HepG2 (cell line): ENCODE measurements around the gene SYCE3. TPM values are rescaled to one million over a fixed set of nuclear protein-coding genes. Genes with fewer than 3 reads are reported as not detected.

Experiments used
- ARHGAP35 ChIP-seq: sonication (generic); formaldehyde crosslinking; IDR thresholded peaks from 2 replicates; pipeline ENCODE4 v1.9.0; 2022; ENCODE audit warnings: mild to moderate bottlenecking, inconsistent platforms, moderate library complexity, missing genetic modification reagents, borderline replicate concordance
- ETV6 ChIP-seq: sonication (generic); formaldehyde crosslinking; conservative IDR thresholded peaks from 2 replicates; pipeline ENCODE4 v1.4.0; 2020; ENCODE audit warnings: missing genetic modification reagents
- NAIF1 ChIP-seq: sonication (generic); formaldehyde crosslinking; IDR thresholded peaks from 2 replicates; pipeline ENCODE4 v1.5.0; 2020; ENCODE audit warnings: mild to moderate bottlenecking, missing genetic modification reagents, borderline replicate concordance
- SIN3A ChIP-seq: IDR thresholded peaks from 2 replicates; pipeline ENCODE4 v1.6.1; 2011; ENCODE audit warnings: low read depth, mild to moderate bottlenecking, control low read depth, low read length, borderline replicate concordance
- SMARCC2 ChIP-seq: fragments of 450-650 bp; IDR thresholded peaks from 2 replicates; pipeline ENCODE4 v1.6.1; 2017; ENCODE audit warnings: antibody characterized with exemption, mild to moderate bottlenecking
- TAF1 ChIP-seq: sonication (generic); formaldehyde crosslinking; IDR thresholded peaks from 2 replicates; pipeline ENCODE4 v1.4.0; 2020; ENCODE audit warnings: missing genetic modification reagents
- ZBTB7B ChIP-seq: sonication (generic); formaldehyde crosslinking; IDR thresholded peaks from 2 replicates; pipeline ENCODE4 v1.4.0; 2020; ENCODE audit warnings: missing genetic modification reagents
- ZNF34 ChIP-seq: sonication (generic); formaldehyde crosslinking; IDR thresholded peaks from 2 replicates; pipeline ENCODE4 v1.4.0; 2020; ENCODE audit warnings: mild to moderate bottlenecking, missing genetic modification reagents, borderline replicate concordance
- polyA plus RNA-seq, 8 experiments: library from polyadenylated mRNA; depleted of rRNA in 3 of 8; stranded (reverse) in 7 of 8; unstranded in 1 of 8; fragments of >200 nt; fragmentation: Illumina TruSeq in 4 of 8; extraction: Trizol in 4 of 8; gene quantifications; 2 replicates each; pipeline versions ENCODE4 v1.2.1 to v1.2.3, GENCODE V29; 2011 to 2016; ENCODE audit warnings: low read depth in 4 of 8, missing spikeins in 1 of 8, mixed read lengths in 1 of 8; ENCODE audit not compliant: insufficient read depth in 1 of 8
- total RNA-seq, 5 experiments: library from RNA; depleted of rRNA; stranded (reverse); fragments of >200 nt; fragmentation: Illumina TruSeq; extraction: Trizol; gene quantifications; 2 replicates each; pipeline ENCODE4 v1.2.3, GENCODE V29; 2016; ENCODE audit warnings: low read depth in 1 of 5
- TF ChIP-seq, protein P1 (sequence below): fragments of 450-650 bp; IDR thresholded peaks from 2 replicates; pipeline ENCODE4 v1.6.1; 2016
- TF ChIP-seq, protein P2 (sequence below): sonication (generic); formaldehyde crosslinking; IDR thresholded peaks from 2 replicates; pipeline ENCODE4 v1.9.0; 2022; ENCODE audit warnings: low read depth, missing genetic modification reagents
- TF ChIP-seq, protein P3 (sequence below): sonication (generic); formaldehyde crosslinking; IDR thresholded peaks from 2 replicates; pipeline ENCODE4 v1.5.1; 2020; ENCODE audit warnings: missing genetic modification reagents, mild to moderate bottlenecking, borderline replicate concordance
- TF ChIP-seq, protein P4 (sequence below): IDR thresholded peaks from 2 replicates; pipeline ENCODE4 v1.6.1; 2016; ENCODE audit warnings: missing compliant biosample characterization, missing genetic modification reagents, borderline replicate concordance
- TF ChIP-seq, protein P5 (sequence below): sonication (generic); formaldehyde crosslinking; IDR thresholded peaks from 2 replicates; pipeline ENCODE4 v1.9.0; 2021; ENCODE audit warnings: missing genetic modification reagents, mild to moderate bottlenecking, borderline replicate concordance
- TF ChIP-seq, protein P6 (sequence below): sonication (generic); formaldehyde crosslinking; IDR thresholded peaks from 2 replicates; pipeline ENCODE4 v1.4.0; 2020; ENCODE audit warnings: missing genetic modification reagents

Gene SYCE3
- total and polyA plus RNA-seq, 2 of the 13 experiments (the other 11 are each of a cell fraction or from before 2014, with no cell fraction given) = not detected

DNA sequence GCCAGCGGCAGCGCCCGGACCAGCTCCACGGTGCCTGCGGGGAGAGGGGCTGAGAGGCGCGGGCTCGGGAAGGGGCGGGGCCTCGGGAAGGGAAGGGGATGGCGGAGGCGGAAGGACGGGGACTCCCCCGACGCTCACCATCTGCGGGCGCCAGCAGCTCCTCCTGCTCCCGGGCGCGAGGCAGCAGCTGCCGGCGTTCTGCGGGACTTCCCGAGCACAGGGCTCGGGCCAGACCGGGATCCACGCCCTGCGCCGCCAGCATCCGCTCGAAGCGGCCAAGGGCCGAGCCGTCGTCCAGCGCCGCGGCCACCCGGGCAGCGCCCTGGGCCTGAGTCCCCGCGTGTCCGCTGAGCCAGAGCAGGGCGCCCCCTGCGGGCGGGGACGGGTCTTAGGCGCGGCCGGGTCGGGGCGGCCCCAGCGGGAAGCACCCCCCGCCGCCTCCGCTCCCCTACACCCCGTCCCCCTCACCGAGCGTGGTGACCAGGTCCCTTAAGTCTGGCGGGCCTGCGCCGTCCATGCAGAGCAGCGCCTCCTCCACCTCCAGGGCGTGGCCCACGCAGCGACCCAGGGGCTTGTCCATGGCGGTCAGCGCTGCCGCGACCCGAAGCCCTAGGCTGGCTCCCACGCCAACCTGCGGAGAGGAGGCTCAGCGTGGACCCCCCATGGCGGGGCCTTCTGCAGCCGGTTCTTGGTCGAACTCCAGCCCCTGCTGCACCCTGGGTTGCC, 36.4 kb downstream of the SYCE3 start (continued):
- TF ChIP-seq, protein P1, sequence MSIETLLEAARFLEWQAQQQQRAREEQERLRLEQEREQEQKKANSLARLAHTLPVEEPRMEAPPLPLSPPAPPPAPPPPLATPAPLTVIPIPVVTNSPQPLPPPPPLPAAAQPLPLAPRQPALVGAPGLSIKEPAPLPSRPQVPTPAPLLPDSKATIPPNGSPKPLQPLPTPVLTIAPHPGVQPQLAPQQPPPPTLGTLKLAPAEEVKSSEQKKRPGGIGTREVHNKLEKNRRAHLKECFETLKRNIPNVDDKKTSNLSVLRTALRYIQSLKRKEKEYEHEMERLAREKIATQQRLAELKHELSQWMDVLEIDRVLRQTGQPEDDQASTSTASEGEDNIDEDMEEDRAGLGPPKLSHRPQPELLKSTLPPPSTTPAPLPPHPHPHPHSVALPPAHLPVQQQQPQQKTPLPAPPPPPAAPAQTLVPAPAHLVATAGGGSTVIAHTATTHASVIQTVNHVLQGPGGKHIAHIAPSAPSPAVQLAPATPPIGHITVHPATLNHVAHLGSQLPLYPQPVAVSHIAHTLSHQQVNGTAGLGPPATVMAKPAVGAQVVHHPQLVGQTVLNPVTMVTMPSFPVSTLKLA = no peak
- TF ChIP-seq SMARCC2 = no peak
- no peak for TF ChIP-seq SIN3A
- no peak for TF ChIP-seq ZNF34 (CRISPR knock-in tag)
- TF ChIP-seq, protein P2, sequence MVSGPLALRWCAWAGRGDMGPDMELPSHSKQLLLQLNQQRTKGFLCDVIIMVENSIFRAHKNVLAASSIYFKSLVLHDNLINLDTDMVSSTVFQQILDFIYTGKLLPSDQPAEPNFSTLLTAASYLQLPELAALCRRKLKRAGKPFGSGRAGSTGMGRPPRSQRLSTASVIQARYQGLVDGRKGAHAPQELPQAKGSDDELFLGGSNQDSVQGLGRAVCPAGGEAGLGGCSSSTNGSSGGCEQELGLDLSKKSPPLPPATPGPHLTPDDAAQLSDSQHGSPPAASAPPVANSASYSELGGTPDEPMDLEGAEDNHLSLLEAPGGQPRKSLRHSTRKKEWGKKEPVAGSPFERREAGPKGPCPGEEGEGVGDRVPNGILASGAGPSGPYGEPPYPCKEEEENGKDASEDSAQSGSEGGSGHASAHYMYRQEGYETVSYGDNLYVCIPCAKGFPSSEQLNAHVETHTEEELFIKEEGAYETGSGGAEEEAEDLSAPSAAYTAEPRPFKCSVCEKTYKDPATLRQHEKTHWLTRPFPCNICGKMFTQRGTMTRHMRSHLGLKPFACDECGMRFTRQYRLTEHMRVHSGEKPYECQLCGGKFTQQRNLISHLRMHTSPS (CRISPR knock-in tag) = no peak; the same call in 1 of the 2 replicates
- peak; percentile 37 for TF ChIP-seq TAF1 (CRISPR knock-in tag)
- TF ChIP-seq, protein P3, sequence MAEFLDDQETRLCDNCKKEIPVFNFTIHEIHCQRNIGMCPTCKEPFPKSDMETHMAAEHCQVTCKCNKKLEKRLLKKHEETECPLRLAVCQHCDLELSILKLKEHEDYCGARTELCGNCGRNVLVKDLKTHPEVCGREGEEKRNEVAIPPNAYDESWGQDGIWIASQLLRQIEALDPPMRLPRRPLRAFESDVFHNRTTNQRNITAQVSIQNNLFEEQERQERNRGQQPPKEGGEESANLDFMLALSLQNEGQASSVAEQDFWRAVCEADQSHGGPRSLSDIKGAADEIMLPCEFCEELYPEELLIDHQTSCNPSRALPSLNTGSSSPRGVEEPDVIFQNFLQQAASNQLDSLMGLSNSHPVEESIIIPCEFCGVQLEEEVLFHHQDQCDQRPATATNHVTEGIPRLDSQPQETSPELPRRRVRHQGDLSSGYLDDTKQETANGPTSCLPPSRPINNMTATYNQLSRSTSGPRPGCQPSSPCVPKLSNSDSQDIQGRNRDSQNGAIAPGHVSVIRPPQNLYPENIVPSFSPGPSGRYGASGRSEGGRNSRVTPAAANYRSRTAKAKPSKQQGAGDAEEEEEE (CRISPR knock-in tag) = no peak
- no peak for TF ChIP-seq NAIF1 (CRISPR knock-in tag)
- TF ChIP-seq ARHGAP35 = peak; percentile 73; the same call in 1 of the 2 replicates
- TF ChIP-seq ZBTB7B = peak; percentile 35; the same call in 1 of the 2 replicates
- TF ChIP-seq, protein P4, sequence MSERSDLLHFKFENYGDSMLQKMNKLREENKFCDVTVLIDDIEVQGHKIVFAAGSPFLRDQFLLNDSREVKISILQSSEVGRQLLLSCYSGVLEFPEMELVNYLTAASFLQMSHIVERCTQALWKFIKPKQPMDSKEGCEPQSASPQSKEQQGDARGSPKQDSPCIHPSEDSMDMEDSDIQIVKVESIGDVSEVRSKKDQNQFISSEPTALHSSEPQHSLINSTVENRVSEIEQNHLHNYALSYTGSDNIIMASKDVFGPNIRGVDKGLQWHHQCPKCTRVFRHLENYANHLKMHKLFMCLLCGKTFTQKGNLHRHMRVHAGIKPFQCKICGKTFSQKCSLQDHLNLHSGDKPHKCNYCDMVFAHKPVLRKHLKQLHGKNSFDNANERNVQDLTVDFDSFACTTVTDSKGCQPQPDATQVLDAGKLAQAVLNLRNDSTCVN (CRISPR knock-in tag) = no peak; the same call in 1 of the 2 replicates
- TF ChIP-seq, protein P5, sequence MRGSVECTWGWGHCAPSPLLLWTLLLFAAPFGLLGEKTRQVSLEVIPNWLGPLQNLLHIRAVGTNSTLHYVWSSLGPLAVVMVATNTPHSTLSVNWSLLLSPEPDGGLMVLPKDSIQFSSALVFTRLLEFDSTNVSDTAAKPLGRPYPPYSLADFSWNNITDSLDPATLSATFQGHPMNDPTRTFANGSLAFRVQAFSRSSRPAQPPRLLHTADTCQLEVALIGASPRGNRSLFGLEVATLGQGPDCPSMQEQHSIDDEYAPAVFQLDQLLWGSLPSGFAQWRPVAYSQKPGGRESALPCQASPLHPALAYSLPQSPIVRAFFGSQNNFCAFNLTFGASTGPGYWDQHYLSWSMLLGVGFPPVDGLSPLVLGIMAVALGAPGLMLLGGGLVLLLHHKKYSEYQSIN (CRISPR knock-in tag) = no peak
- TF ChIP-seq, protein P6, sequence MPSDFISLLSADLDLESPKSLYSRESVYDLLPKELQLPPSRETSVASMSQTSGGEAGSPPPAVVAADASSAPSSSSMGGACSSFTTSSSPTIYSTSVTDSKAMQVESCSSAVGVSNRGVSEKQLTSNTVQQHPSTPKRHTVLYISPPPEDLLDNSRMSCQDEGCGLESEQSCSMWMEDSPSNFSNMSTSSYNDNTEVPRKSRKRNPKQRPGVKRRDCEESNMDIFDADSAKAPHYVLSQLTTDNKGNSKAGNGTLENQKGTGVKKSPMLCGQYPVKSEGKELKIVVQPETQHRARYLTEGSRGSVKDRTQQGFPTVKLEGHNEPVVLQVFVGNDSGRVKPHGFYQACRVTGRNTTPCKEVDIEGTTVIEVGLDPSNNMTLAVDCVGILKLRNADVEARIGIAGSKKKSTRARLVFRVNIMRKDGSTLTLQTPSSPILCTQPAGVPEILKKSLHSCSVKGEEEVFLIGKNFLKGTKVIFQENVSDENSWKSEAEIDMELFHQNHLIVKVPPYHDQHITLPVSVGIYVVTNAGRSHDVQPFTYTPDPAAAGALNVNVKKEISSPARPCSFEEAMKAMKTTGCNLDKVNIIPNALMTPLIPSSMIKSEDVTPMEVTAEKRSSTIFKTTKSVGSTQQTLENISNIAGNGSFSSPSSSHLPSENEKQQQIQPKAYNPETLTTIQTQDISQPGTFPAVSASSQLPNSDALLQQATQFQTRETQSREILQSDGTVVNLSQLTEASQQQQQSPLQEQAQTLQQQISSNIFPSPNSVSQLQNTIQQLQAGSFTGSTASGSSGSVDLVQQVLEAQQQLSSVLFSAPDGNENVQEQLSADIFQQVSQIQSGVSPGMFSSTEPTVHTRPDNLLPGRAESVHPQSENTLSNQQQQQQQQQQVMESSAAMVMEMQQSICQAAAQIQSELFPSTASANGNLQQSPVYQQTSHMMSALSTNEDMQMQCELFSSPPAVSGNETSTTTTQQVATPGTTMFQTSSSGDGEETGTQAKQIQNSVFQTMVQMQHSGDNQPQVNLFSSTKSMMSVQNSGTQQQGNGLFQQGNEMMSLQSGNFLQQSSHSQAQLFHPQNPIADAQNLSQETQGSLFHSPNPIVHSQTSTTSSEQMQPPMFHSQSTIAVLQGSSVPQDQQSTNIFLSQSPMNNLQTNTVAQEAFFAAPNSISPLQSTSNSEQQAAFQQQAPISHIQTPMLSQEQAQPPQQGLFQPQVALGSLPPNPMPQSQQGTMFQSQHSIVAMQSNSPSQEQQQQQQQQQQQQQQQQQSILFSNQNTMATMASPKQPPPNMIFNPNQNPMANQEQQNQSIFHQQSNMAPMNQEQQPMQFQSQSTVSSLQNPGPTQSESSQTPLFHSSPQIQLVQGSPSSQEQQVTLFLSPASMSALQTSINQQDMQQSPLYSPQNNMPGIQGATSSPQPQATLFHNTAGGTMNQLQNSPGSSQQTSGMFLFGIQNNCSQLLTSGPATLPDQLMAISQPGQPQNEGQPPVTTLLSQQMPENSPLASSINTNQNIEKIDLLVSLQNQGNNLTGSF (CRISPR knock-in tag) = no peak
- no peak; the same call in 1 of the 2 replicates for TF ChIP-seq ETV6 (CRISPR knock-in tag)
